Lower leg skin (tissue), 4 donors: ENCODE measurements around the gene R3HDML. TPM values are rescaled to one million over a fixed set of nuclear protein-coding genes. Genes with fewer than 3 reads are reported as not detected.
"Not testable (repeated sequence)": the region's sequence is repeated elsewhere in the genome, so short reads cannot be mapped to it uniquely, and the experiment has no call there.

Experiments
- DNase-seq, 2 donors: peaks; one replicate each; pipeline ENCODE4 v3.0.0-alpha.2; 2019; ENCODE audit warnings: low spot score in 2 of 2
- H3K4me3 ChIP-seq: fragments of 200-600 bp; sonication (generic); 2 replicates; pipeline ENCODE4 v1.5.1; 2017; ENCODE audit warnings: mild to moderate bottlenecking, low read depth; ENCODE audit not compliant: poor library complexity, severe bottlenecking
- POLR2A ChIP-seq, 2 donors: fragments of 450-650 bp; IDR thresholded peaks; one replicate each; pipeline ENCODE4 v1.6.1; 2016 to 2017; ENCODE audit warnings: antibody characterized with exemption in 2 of 2, mild to moderate bottlenecking in 1 of 2, moderate library complexity in 1 of 2
- WGBS, 2 donors: methylation state at CpG; one replicate each; pipeline ENCODE4 v1.1.5; 2018; 5-methylcytosine and 5-hydroxymethylcytosine counted together
- intact Hi-C: fragments of 100-400 bp; cut with DNase I; formaldehyde crosslinking; loops from one replicate; pipeline ENCODE4 v1.15.0; 2023; ENCODE audit warnings: low total_unique reads
- total RNA-seq, 4 donors: library from RNA; depleted of rRNA; stranded (reverse); fragments of >200 nt; gene quantifications; one replicate each; pipeline ENCODE4 v1.1.0, GENCODE V29; 2016
- TF ChIP-seq, protein P1 (sequence below), 3 donors: fragments of 450-650 bp; IDR thresholded peaks; one replicate each; pipeline ENCODE4 v1.5.1; 2016; ENCODE audit warnings: antibody characterized with exemption in 3 of 3, mild to moderate bottlenecking in 3 of 3, moderate library complexity in 2 of 3

R3HDML gene
- total RNA-seq, 4 donors from 2014 or later, result not detected

DNA sequence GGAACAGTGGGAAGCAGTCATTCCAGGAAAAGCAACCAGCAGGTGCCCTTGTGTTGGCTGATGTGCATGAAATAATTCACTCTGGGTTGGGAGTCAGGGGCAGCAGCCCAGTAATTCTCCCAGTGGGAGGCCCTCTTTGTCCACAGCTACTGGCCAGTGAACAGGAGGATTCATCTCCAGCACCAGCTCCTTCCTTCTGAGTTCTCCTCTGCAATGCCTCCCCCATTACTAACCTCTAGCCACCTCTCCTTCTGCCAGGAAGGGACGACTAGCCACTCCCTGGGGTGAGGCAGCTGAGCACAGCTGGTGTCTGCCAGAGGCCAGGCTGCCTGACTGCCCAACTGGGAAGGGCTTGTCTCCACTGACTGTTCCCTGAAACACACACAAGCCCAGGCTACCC lies 12.5 kb upstream of the R3HDML start:
- H3K4me3 ChIP-seq, result no peak overlapping the region
- WGBS, 2 donors, result 0 to 20% methylated on average over 1 of the region's 1 CpG
- intact Hi-C loops, result no loop called here
- TF ChIP-seq, protein P1, sequence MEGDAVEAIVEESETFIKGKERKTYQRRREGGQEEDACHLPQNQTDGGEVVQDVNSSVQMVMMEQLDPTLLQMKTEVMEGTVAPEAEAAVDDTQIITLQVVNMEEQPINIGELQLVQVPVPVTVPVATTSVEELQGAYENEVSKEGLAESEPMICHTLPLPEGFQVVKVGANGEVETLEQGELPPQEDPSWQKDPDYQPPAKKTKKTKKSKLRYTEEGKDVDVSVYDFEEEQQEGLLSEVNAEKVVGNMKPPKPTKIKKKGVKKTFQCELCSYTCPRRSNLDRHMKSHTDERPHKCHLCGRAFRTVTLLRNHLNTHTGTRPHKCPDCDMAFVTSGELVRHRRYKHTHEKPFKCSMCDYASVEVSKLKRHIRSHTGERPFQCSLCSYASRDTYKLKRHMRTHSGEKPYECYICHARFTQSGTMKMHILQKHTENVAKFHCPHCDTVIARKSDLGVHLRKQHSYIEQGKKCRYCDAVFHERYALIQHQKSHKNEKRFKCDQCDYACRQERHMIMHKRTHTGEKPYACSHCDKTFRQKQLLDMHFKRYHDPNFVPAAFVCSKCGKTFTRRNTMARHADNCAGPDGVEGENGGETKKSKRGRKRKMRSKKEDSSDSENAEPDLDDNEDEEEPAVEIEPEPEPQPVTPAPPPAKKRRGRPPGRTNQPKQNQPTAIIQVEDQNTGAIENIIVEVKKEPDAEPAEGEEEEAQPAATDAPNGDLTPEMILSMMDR (IDR thresholded peaks at IDR 0.05), result no peak
- no peak for TF ChIP-seq POLR2A (IDR thresholded peaks at IDR 0.05)
- no peak for DNase-seq

DNA sequence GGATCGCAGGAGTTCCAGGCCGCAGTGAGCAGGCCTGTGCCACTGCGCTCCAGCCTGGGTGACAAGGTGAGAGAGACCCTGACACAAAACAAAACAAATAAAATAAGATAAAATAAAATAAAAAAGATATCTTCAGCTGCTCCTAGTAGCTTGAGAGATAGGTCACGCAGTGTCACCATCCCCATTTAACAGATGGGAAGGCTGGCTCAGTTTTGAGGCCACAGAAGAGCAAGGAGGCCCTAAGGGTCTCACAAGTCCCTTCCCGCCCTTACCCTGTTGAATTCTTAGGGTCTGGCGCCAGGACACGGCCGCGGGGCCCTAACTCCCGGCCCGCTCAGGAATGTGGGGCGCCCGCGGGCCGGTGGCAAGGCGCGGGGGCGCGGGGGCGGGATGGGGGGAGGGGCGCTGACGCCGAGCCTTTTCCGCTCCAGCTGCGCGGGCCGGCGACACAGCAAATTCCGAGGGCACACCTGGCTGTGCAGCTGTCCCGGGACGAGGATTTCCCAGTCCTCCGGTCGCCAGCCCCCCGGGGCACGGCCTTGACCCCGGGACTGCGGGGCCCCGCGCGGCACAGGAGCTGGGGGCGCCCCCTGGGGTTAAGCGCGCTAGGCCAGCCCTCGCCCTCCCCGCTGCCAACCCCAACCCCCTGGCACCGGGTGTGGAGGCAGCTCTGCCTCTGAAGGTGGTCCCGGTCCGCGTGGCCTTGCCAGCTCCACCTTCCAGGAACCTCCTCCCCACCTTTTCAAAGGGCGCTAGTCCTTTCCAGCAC lies 10.3 kb upstream of the R3HDML start:
- 13 to 15% methylated on average over 25 to 40 of the region's 50 CpGs for WGBS, 2 donors
- TF ChIP-seq, protein P1 (IDR thresholded peaks at IDR 0.05), result no peak
- TF ChIP-seq POLR2A (IDR thresholded peaks at IDR 0.05), result no peak
- no peak for DNase-seq
- intact Hi-C loops, result no loop called here
- no peak overlapping the region for H3K4me3 ChIP-seq

DNA sequence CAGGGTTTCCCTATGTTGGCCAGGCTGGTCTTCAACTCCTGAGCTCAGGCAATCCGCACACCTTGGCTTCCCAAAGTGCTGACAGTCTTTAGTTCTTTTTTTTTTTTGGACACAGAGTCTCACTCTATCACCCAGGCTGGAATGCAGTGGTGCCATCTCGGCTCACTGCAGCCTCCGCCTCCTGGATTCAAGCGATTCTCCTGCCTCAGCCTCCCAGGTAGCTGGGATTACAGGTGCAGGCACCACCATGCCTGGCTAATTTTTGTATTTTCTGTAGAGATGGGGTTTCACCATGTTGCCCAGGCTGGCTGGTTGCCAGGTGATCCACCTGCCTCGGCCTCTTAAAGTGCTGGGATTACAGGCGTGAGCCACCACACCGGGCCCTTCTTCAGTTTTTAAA lies 9.1 kb upstream of the R3HDML start:
- WGBS, 2 donors, result 88 to 89% methylated on average over 7 of the region's 7 CpGs
- DNase-seq, H3K4me3 ChIP-seq, intact Hi-C loops: not testable (repeated sequence)

DNA sequence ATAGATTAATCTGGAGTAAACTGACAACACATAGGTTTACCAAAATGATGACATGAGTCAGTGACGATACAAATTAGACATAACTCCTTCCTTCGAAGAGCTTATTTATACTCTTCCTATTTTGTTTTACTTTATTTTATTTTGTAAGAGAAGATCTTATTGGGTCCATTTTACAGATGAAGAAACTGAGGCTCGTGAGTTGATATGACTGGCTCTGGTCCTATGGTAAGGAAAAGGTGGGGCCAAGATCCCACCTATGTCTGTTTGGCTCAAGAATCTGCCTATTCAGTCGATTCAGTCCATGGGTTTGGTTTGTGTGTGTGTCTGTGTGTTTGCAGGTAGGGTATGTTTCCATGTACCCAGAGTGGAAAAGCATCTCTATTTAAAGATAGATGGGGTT lies 8.4 kb upstream of the R3HDML start:
- no peak overlapping the region for H3K4me3 ChIP-seq
- 90 to 93% methylated on average over 4 of the region's 4 CpGs for WGBS, 2 donors
- no peak for TF ChIP-seq POLR2A (IDR thresholded peaks at IDR 0.05)
- TF ChIP-seq, protein P1 (IDR thresholded peaks at IDR 0.05), result no peak

DNA sequence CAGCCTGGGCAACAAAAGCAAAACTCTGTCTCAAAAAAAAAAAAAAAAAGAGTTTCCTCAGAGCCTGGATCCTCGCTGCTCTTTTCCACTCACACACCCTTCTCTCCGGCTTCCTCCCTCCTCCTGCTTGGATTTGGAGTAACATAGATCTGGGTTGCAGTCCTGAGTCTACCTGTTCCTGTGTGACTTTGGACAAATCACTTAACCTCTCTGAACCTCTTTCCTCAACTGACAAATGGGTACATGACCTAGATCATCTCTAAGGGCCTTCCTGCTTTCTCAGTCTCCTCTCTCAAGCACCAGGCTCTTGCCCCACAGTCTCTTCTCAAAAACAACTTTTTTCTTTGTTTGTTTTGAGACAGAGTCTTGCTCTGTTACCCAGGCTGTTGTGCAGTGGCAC lies 5.6 kb upstream of the R3HDML start:
- intact Hi-C loops, result no loop called here
- 83 to 88% methylated on average over 2 of the region's 2 CpGs for WGBS, 2 donors
- H3K4me3 ChIP-seq, result no peak overlapping the region
- TF ChIP-seq, protein P1 (IDR thresholded peaks at IDR 0.05), result no peak
- TF ChIP-seq POLR2A (IDR thresholded peaks at IDR 0.05), result no peak
- DNase-seq, result no peak

More for the DNA sequence above, 8.4 kb upstream of the R3HDML start:
- intact Hi-C loops, result no loop called here
- no peak for DNase-seq

DNA sequence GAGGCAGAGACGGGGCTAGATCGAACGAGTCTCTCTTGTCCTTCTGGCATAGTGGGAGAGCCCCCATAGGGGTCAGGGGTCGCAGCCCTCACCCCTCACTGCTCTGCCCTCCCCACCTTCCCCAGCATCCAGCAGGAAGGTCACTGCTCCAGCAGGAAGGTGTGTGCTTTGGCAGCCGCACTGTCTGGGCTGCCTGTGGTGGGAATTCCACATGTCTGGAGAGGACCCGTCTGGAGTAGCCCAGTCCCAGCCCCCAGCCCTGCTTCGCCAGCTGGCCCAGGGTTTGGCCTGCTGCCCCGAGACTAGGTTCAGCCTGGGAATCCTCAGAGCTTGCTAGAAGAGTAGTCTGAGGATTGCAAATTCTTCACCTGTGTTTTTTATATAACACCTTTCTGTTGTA lies 2.5 kb upstream of the R3HDML start:
- no peak overlapping the region for H3K4me3 ChIP-seq
- TF ChIP-seq POLR2A (IDR thresholded peaks at IDR 0.05), result no peak
- TF ChIP-seq, protein P1 (IDR thresholded peaks at IDR 0.05), result no peak
- intact Hi-C loops, result no loop called here
- 32 to 36% methylated on average over 8 of the region's 8 CpGs for WGBS, 2 donors
- DNase-seq, result no peak
